GM18505 (cell line): ENCODE measurements around the gene EPHB6.

Source experiments
- ATAC-seq: cut with Tn5 transposase; IDR thresholded peaks from one replicate; pipeline ENCODE4 v1.9.1; 2021; ENCODE audit not compliant: unreplicated experiment
- POLR2A ChIP-seq: IDR thresholded peaks from 4 replicates; pipeline ENCODE4 v1.6.1; 2011; ENCODE audit warnings: borderline replicate concordance; ENCODE audit not compliant: insufficient read depth, insufficient read length; ENCODE audit errors: extremely low read depth

Gene EPHB6

DNA sequence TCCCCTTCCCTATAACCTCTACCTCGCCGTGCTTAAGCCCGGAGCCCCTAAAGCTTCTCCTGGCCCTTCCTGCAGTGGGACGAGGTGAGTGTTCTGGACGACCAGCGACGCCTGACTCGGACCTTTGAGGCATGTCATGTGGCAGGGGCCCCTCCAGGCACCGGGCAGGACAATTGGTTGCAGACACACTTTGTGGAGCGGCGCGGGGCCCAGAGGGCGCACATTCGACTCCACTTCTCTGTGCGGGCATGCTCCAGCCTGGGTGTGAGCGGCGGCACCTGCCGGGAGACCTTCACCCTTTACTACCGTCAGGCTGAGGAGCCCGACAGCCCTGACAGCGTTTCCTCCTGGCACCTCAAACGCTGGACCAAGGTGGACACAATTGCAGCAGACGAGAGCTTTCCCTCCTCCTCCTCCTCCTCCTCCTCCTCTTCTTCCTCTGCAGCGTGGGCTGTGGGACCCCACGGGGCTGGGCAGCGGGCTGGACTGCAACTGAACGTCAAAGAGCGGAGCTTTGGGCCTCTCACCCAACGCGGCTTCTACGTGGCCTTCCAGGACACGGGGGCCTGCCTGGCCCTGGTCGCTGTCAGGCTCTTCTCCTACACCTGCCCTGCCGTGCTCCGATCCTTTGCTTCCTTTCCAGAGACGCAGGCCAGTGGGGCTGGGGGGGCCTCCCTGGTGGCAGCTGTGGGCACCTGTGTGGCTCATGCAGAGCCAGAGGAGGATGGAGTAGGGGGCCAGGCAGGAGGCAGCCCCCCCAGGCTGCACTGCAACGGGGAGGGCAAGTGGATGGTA, 9.2 kb downstream of the EPHB6 start:
- ATAC-seq, result no peak

DNA sequence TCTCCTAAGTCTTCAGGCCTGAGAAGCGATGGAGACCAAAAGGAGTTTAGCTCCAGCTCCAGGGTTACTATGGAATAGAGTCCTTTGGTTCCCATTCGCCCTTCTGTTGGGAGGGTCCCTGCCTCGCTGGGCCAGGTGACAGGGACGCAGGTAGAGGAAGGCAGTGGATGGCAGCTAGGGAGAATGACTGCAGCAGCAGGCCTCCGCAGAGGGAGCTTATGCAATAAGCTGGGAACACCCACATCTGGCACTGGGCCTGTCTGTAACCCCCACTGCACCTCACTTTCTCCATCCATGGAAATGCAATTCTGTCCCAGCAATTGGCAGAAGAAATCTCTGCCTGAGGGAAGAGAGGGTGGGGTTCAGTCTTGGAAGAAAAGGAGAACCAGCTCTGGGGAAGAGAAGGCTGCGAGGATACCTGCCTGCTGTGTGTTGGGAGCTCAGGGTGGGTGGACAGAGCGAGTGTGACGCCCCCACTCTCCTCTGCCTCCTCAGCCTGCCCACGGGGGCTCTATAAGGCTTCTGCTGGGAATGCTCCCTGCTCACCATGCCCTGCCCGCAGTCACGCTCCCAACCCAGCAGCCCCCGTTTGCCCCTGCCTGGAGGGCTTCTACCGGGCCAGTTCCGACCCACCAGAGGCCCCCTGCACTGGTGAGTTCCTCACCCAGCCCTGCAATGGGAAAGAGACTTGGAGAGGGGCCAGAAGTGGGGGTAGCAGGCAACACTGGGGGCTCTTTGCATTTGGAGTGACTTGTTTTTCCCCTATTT, 10.3 kb downstream of the EPHB6 start:
- ATAC-seq, result no peak
- no peak for TF ChIP-seq POLR2A

More for the DNA sequence above, 9.2 kb downstream of the EPHB6 start:
- no peak for TF ChIP-seq POLR2A

GRCh38 chr7:142865766-142866165, 10.9 kb downstream of the EPHB6 start:
- ATAC-seq, result no peak
- no peak for TF ChIP-seq POLR2A

- ATAC-seq, result no peak
Measured at GRCh38 chr7:142866361-142867096, 11.7 kb downstream of the EPHB6 start.

GRCh38 chr7:142867097-142867378, 12.2 kb downstream of the EPHB6 start:
- TF ChIP-seq POLR2A, result no peak
- ATAC-seq, result no peak

More at GRCh38 chr7:142866361-142867096, 11.7 kb downstream of the EPHB6 start:
- no peak for TF ChIP-seq POLR2A

DNA sequence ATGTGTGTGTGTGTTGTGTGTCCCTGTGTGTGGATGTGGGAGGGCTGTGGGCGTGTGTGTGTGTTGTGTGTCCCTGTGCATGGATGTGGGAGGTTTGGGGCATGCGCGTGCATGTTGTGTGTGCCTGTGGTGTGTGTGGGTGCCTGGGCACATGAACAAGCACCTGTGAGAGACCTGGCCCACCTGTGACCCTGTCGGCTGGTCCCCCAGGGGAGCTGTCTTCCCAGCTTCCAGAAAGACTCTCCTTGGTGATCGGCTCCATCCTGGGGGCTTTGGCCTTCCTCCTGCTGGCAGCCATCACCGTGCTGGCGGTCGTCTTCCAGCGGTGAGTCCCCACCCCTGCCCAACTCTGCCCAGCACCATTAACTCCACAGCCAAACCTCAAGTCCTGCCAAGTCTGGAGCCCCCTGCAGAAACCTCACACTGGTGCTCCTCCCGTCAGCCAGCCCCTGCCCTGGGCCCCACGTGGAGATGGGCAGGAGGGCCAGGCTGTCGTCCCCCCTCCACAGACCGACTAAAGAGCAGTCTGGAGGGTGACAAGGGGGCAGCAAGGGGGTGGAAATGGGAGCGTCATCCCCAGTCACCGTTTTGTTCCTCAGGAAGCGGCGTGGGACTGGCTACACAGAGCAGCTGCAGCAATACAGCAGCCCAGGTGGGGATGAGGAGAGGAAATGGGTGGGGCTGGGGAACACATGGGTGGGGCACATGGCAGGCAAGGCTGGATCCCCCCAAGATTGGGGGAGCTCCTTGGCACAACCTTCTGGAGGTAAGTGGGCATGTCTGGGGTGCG, 12.7 kb downstream of the EPHB6 start:
- ATAC-seq, result no peak
- no peak for TF ChIP-seq POLR2A

GRCh38 chr7:142868188-142868985, 13.5 kb downstream of the EPHB6 start:
- ATAC-seq, result no peak
- TF ChIP-seq POLR2A, result no peak

GRCh38 chr7:142868986-142869415, 14.1 kb downstream of the EPHB6 start:
- no peak for TF ChIP-seq POLR2A

GRCh38 chr7:142869434-142869833, 14.6 kb downstream of the EPHB6 start:
- TF ChIP-seq POLR2A, result no peak
- ATAC-seq, result no peak

More at GRCh38 chr7:142868986-142869415, 14.1 kb downstream of the EPHB6 start:
- no peak for ATAC-seq

DNA sequence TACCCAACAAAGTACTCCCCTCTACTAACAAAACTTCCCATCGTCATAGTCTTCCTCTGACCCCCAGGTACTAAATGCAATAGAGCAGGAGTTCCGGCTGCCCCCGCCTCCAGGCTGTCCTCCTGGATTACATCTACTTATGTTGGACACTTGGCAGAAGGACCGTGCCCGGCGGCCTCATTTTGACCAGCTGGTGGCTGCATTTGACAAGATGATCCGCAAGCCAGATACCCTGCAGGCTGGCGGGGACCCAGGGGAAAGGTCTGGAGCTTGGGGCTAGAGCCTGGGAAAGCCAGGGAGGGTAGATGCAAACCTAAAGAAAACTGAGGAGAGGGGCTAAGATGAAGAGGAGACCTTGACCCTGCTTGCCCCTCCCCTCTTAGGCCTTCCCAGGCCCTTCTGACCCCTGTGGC, 15.3 kb downstream of the EPHB6 start:
- ATAC-seq, result no peak
- TF ChIP-seq POLR2A, result no peak

DNA sequence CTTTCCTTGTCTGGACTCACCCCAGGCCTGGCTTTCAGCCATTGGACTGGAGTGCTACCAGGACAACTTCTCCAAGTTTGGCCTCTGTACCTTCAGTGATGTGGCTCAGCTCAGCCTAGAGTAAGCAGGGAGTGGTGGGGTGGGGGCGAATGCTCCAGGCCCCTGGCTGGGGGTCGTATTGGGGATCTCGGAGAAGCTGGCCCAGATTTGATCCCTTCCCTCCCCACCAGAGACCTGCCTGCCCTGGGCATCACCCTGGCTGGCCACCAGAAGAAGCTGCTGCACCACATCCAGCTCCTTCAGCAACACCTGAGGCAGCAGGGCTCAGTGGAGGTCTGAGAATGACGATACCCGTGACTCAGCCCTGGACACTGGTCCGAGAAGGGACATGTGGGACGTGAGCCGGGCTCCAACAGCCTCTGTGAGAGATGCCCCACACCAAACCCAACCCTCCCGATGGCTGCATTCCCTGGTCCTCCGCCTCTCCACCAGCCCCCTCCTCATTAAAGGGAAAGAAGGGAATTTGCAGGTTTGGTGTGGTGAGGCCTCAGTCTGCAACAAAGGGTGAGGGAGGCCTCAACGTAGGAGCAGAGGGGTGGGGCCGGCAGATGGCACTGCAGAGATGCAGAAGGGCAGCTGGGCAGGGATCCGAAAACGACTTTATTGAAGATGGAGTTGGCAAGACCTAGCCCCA, 15.8 kb downstream of the EPHB6 start:
- ATAC-seq, result no peak
- TF ChIP-seq POLR2A, result no peak
